Tibial nerve (tissue), 3 donors: ENCODE measurements around the gene MANBA.

Experiments
- POLR2A ChIP-seq, 2 donors: fragments of 450-650 bp; IDR thresholded peaks; one replicate each; pipeline ENCODE4 v1.6.1; 2017; ENCODE audit warnings: antibody characterized with exemption in 2 of 2, mild to moderate bottlenecking in 2 of 2, moderate library complexity in 2 of 2
- TF ChIP-seq, protein P1 (sequence below), 5 experiments: fragments of 200-600 bp in 3 of 5; fragments of 450-650 bp in 2 of 5; sonication (generic) in 3 of 5; IDR thresholded peaks; one replicate each; pipeline ENCODE4 v1.5.1; 2016 to 2019; ENCODE audit warnings: antibody characterized with exemption in 5 of 5, mild to moderate bottlenecking in 3 of 5, moderate library complexity in 2 of 5

DNA sequence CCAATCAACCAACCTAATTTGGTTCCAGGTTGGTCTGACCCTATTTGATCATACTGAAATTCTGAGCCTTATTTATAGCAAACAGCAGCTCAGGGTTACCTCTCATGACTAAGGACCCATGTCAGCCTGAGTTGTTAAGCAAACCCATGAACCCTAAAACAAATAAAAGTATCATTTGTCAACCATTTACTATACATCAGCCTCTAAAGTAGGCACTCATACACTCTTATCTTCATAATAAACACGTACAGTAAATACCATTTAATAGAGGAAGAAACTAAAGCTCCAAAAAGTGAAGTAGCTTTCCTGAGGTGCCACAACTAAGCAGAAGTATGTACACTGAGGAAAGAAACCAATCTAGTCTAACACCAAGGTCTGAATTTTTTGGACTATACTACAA is 25.2 kb downstream of the MANBA start:
- TF ChIP-seq, protein P1, sequence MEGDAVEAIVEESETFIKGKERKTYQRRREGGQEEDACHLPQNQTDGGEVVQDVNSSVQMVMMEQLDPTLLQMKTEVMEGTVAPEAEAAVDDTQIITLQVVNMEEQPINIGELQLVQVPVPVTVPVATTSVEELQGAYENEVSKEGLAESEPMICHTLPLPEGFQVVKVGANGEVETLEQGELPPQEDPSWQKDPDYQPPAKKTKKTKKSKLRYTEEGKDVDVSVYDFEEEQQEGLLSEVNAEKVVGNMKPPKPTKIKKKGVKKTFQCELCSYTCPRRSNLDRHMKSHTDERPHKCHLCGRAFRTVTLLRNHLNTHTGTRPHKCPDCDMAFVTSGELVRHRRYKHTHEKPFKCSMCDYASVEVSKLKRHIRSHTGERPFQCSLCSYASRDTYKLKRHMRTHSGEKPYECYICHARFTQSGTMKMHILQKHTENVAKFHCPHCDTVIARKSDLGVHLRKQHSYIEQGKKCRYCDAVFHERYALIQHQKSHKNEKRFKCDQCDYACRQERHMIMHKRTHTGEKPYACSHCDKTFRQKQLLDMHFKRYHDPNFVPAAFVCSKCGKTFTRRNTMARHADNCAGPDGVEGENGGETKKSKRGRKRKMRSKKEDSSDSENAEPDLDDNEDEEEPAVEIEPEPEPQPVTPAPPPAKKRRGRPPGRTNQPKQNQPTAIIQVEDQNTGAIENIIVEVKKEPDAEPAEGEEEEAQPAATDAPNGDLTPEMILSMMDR (IDR thresholded peaks at IDR 0.05): no peak
- TF ChIP-seq POLR2A (IDR thresholded peaks at IDR 0.05): no peak
